HT1080 (cell line): Measurements from ENCODE around the gene ACTRT2. TPM values are rescaled to one million over a fixed set of nuclear protein-coding genes. Genes with fewer than 3 reads are reported as not detected.

Experiments
- DNase-seq: peaks from one replicate; pipeline ENCODE4 v3.0.0-alpha.2; 2015; ENCODE audit warnings: low read depth
- total RNA-seq: library from RNA; depleted of rRNA; stranded (reverse); fragments of >200 nt; shearing (Covaris generic); gene quantifications from 2 replicates; pipeline ENCODE4 v1.2.3, GENCODE V29; 2014

Gene ACTRT2
- total RNA-seq, 1 experiment from 2014 or later: not detected

- DNase-seq: no peak
Observed at GRCh38 chr1:3031401-3032221, 10.3 kb downstream of the ACTRT2 start.

- no peak for DNase-seq
Observed at GRCh38 chr1:3032371-3033039, 11.2 kb downstream of the ACTRT2 start.

- no peak for DNase-seq
Observed at GRCh38 chr1:3033040-3033789, 11.9 kb downstream of the ACTRT2 start.

- DNase-seq: no peak
Observed at GRCh38 chr1:3033790-3034090, 12.5 kb downstream of the ACTRT2 start.

- no peak for DNase-seq
Observed at GRCh38 chr1:3034162-3034561, 12.9 kb downstream of the ACTRT2 start.

GRCh38 chr1:3034728-3035562, 13.7 kb downstream of the ACTRT2 start:
- DNase-seq: no peak

- no peak for DNase-seq
Observed at GRCh38 chr1:3035563-3036446, 14.5 kb downstream of the ACTRT2 start.

GRCh38 chr1:3036447-3037280, 15.4 kb downstream of the ACTRT2 start:
- DNase-seq: no peak

GRCh38 chr1:3037281-3038040, 16.2 kb downstream of the ACTRT2 start:
- DNase-seq: no peak

GRCh38 chr1:3038113-3038551, 16.9 kb downstream of the ACTRT2 start:
- no peak for DNase-seq

- DNase-seq: no peak
Observed at GRCh38 chr1:3038571-3039181, 17.4 kb downstream of the ACTRT2 start.

GRCh38 chr1:3040004-3040403, 18.7 kb downstream of the ACTRT2 start:
- no peak for DNase-seq

GRCh38 chr1:3042481-3042880, 21.2 kb downstream of the ACTRT2 start:
- DNase-seq: no peak

GRCh38 chr1:3049164-3049563, 27.9 kb downstream of the ACTRT2 start:
- no peak for DNase-seq

GRCh38 chr1:3049905-3050304, 28.6 kb downstream of the ACTRT2 start:
- DNase-seq: no peak

GRCh38 chr1:3050603-3051002, 29.3 kb downstream of the ACTRT2 start:
- no peak for DNase-seq

- DNase-seq: no peak
Observed at GRCh38 chr1:3051270-3052268, 30.3 kb downstream of the ACTRT2 start.
